Lung (tissue), 12 donors: ENCODE data around the gene RABGAP1L. TPM values are rescaled to one million over a fixed set of nuclear protein-coding genes. Genes with fewer than 3 reads are reported as not detected.

Source experiments
- ATAC-seq: fragments of 200-7000 bp; cut with Tn5 transposase; one replicate; pipeline ENCODE4 v1.9.1; 2020; ENCODE audit warnings: moderate number of reproducible peaks; ENCODE audit not compliant: insufficient read depth, low FRiP score
- DNase-seq, 3 donors: peaks; one replicate each; pipeline ENCODE4 v3.0.0-alpha.2; 2013 to 2017
- H3K27ac ChIP-seq, 2 donors: one replicate each; pipeline ENCODE4 v1.5.1; 2013; ENCODE audit warnings: mild to moderate bottlenecking in 2 of 2, moderate library complexity in 2 of 2, control low read depth in 1 of 2, inconsistent platforms in 1 of 2, low read depth in 1 of 2, low read length in 1 of 2
- H3K27me3 ChIP-seq, 3 donors: one replicate each; pipeline ENCODE4 v1.5.1; 2013; ENCODE audit warnings: low read length in 2 of 3; ENCODE audit not compliant: control insufficient read depth in 3 of 3, insufficient read depth in 3 of 3
- H3K36me3 ChIP-seq, 4 donors: one replicate each; pipeline ENCODE4 v1.5.1; 2013; ENCODE audit warnings: low read length in 4 of 4, mild to moderate bottlenecking in 1 of 4, moderate library complexity in 1 of 4; ENCODE audit not compliant: control insufficient read depth in 4 of 4, insufficient read depth in 4 of 4
- H3K4me1 ChIP-seq, 5 donors: one replicate each; pipeline ENCODE4 v1.5.1; 2013; ENCODE audit warnings: low read length in 5 of 5, mild to moderate bottlenecking in 2 of 5, moderate library complexity in 1 of 5; ENCODE audit not compliant: control insufficient read depth in 5 of 5, insufficient read depth in 5 of 5
- H3K4me3 ChIP-seq: one replicate; pipeline ENCODE4 v1.5.1; 2013; ENCODE audit warnings: mild to moderate bottlenecking, control low read depth, moderate library complexity
- H3K9ac ChIP-seq, 2 donors: one replicate each; pipeline ENCODE4 v1.5.1; 2013; ENCODE audit warnings: low read length in 2 of 2, control low read depth in 1 of 2; ENCODE audit not compliant: insufficient read depth in 1 of 2
- H3K9me3 ChIP-seq, 4 donors: one replicate each; pipeline ENCODE4 v1.5.1; 2013; ENCODE audit warnings: low read length in 3 of 4, mild to moderate bottlenecking in 1 of 4, moderate library complexity in 1 of 4; ENCODE audit not compliant: control insufficient read depth in 4 of 4, insufficient read depth in 3 of 4
- CTCF ChIP-seq: IDR thresholded peaks from 2 replicates; pipeline ENCODE4 v1.5.1; 2012; ENCODE audit warnings: mild to moderate bottlenecking; ENCODE audit errors: control extremely low read depth, extremely low read depth
- WGBS, 2 donors: extraction: QIAGEN DNeasy Blood & Tissue Kit; methylation state at CpG; one replicate each; pipeline ENCODE4 v1.1.7; 2013; 5-methylcytosine and 5-hydroxymethylcytosine counted together
- polyA plus RNA-seq, 2 donors: library from polyadenylated mRNA; stranded (reverse); fragments of 200-250 nt; gene quantifications; one replicate each; pipeline ENCODE4 v1.2.1, GENCODE V29; 2013
- total RNA-seq, 2 donors: library from RNA; depleted of rRNA in 1 of 2; stranded (reverse); fragments of >200 nt in 1 of 2; gene quantifications; one replicate each; pipeline ENCODE4 v1.2.1, GENCODE V29; 2014 to 2021
- donor health status: control.
- donor health status: control.
- donor health status: Bipolar disorder and iron deficiency.
- donor health status: healthy.
- donor health status: DM: yes; HTN: yes; CAD: no.

Gene RABGAP1L
- total and polyA plus RNA-seq, 4 donors = 16.0 to 123 (median 44.5) TPM

GRCh38 chr1:174957829-174958228, 798.5 kb downstream of the RABGAP1L start:
- DNase-seq (no peak), ATAC-seq (no peak)
- no peaks in the 10 kb centered on the region for H3K27me3 ChIP-seq
- no peaks in the 10 kb centered on the region for H3K36me3 ChIP-seq
- H3K9me3 ChIP-seq = no peaks in the 10 kb centered on the region
- H3K27ac ChIP-seq = no peak overlapping the region
- H3K9ac ChIP-seq = no peak overlapping the region
- no peak for TF ChIP-seq CTCF
- peaks cover 0 to 13% (median 5%) of the 10 kb centered on the region in 5 donors for H3K4me1 ChIP-seq
- no peak overlapping the region for H3K4me3 ChIP-seq

GRCh38 chr1:174958396-174958795, 799.1 kb downstream of the RABGAP1L start:
- WGBS, 2 donors = 89 to 92% methylated on average over 1 of the region's 1 CpG
- H3K9me3 ChIP-seq = no peaks in the 10 kb centered on the region
- ATAC-seq (no peak), DNase-seq (no peak)
- no peak overlapping the region for H3K9ac ChIP-seq
- TF ChIP-seq CTCF = no peak
- H3K27me3 ChIP-seq = no peaks in the 10 kb centered on the region
- H3K4me3 ChIP-seq = no peak overlapping the region
- no peak overlapping the region for H3K27ac ChIP-seq
- peaks cover 0 to 15% (median 5%) of the 10 kb centered on the region in 5 donors for H3K4me1 ChIP-seq
- H3K36me3 ChIP-seq = no peaks in the 10 kb centered on the region

- Histone ChIP-seq H3K4me1 (peaks cover 0 to 21% (median 15%) of the 10 kb centered on the region in 5 donors), H3K27me3 (no peaks in the 10 kb centered on the region), H3K9me3 (no peaks in the 10 kb centered on the region), H3K27ac (no peak overlapping the region), H3K36me3 (no peaks in the 10 kb centered on the region), H3K4me3 (no peak overlapping the region), H3K9ac (no peak overlapping the region)
- DNase-seq (no peak), ATAC-seq (no peak)
- TF ChIP-seq CTCF = no peak
- 65 to 81% methylated on average over 2 of the region's 2 CpGs for WGBS, 2 donors
Observed at GRCh38 chr1:174960362-174960761, 801.0 kb downstream of the RABGAP1L start.

- ATAC-seq = no peak
- Histone ChIP-seq H3K27me3 (no peaks in the 10 kb centered on the region), H3K4me3 (no peak overlapping the region), H3K9me3 (no peaks in the 10 kb centered on the region), H3K4me1 (peaks cover 4 to 36% (median 22%) of the 10 kb centered on the region in 5 donors), H3K36me3 (no peaks in the 10 kb centered on the region), H3K9ac (no peak overlapping the region), H3K27ac (no peak overlapping the region)
- no peak for TF ChIP-seq CTCF
- WGBS, 2 donors = 60 to 71% methylated on average over 2 of the region's 2 CpGs
- no peak for DNase-seq
Observed at GRCh38 chr1:174963529-174964125, 804.3 kb downstream of the RABGAP1L start.
